ENCODE data around the gene RNF13.
A peak's percentile ranks its signal among the peaks of the same experiment; 100 is the strongest.

The RNF13 gene

DNA sequence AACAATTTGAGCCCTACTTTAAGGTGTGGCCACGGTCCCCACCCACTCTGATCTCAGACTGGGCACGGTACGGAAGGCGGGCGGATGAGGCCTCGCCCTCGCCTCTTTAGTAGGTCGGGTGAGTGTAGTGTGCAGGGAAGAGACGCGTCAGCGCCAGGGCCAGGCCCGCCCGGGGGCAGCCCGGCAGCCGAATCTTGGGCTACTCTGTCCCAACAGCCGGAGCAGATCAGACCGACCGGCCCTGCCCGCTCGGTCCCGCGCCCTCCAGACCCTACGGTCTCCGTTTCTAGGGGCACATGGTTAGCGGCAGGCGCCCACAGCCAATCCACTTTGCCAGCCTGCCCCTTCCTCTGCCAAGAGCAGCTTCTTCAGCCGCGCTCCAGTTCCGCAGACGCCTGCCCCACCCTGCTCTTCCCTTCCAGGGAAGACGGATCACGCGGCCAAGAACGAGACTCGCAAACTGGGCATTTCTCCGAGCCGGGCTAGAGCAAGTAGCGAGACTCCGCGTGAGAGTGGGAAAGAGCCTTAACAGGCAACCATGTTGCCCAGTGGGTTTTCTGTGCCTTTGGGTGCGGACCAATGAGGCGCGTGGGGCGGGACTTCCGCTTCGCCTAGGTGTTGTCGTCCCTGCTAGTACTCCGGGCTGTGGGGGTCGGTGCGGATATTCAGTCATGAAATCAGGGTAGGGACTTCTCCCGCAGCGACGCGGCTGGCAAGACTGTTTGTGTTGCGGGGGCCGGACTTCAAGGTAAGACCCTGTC, at the start of gene RNF13:
TSS of gene RNF13 (plus strand) at position 610 of the 761 bp plus-strand sequence. CDS start 32,812 bp downstream, outside the sequence.
- DNase-seq, result peak; percentile 92

GRCh38 chr3:149763565-149764195, 49.3 kb upstream of the RNF13 start:
- no peak for DNase-seq

DNA sequence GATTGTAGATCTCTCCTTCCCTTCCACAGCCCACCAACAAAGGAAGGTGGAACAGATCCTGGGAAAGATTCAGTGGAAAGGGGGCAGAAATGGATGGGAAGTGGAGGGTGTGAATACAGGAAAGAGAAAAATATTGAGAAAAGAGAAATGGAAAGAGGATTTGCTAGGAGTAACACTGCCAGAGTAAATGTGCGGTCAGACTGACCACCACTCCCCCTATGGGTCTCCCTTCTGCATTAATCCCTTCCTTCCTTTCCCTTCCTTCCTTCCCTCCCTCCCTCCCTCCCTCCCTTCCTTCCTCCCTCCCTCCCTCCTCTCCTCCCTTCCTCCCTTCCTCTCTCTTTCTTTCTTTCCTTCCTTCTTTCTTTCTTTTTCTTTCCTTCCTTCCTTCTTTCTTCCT, 48.7 kb upstream of the RNF13 start:
- no peak for DNase-seq

DNA sequence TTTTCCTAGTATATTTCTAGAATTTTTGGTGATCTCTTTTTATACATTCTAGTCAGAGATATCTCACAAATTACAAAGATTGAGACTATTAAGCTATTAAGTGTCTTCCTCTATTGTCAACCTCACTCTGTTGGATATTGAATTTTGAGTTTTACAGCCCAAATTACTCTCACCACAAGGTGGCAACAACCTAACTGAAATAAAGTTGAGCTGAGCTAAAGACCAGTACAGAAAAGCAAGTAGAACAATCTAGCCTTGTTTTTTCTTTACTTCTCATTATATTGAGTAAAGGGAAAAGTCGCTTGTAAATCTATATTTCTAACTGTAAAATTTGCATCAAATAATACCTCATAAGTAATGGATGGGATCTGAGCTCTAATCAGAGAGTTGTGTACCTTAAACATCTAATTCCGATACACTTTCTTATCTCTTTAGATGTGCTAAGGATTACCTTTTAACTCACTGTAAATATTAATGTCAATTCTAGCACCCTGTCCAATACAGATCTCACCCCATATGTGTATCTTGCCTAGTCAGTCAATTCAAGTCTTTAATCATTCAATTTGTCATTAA, 47.2 kb upstream of the RNF13 start:
- DNase-seq, result no peak

DNA sequence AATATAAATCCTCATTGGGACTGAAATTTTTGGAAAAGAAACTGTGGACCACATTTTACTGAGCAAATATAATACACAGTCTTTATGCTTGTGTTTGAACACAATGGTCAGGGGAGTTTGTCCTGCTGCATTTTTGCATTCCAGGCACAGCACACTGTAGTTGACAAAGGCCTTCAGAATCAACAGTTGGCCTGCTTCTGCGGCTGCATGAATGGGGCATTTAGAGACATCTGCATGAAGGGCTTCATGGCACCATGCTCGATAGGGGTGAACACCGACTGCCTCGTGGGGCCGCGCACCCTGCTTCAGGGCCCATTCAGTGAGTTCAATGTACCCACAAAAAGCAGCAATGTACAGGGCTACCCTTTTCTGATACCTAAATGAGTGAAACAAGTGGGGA, 45.3 kb upstream of the RNF13 start:
- no peak for DNase-seq

DNA sequence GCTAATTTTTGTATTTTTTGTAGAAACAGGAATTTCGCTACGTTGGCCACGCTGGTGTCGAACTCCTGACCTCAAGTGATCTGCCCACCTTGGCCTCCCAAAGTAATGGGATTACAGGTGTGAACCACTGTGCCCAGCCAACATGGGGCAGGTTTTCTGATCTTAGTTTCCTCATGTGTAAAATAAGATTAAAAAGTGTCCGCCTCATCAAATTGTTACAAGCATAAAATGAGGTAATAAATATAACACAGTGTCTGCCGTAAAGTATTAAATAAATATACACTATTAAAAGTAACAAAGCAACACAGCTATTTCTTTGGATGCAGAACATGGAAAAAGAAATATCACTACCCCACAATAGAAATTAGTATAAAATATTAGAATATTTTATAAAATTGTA, 44.3 kb upstream of the RNF13 start:
- no peak for DNase-seq

- DNase-seq, result no peak
These were observed 42.8 kb upstream of the RNF13 start for GRCh38 chr3:149770246-149770645.

DNA sequence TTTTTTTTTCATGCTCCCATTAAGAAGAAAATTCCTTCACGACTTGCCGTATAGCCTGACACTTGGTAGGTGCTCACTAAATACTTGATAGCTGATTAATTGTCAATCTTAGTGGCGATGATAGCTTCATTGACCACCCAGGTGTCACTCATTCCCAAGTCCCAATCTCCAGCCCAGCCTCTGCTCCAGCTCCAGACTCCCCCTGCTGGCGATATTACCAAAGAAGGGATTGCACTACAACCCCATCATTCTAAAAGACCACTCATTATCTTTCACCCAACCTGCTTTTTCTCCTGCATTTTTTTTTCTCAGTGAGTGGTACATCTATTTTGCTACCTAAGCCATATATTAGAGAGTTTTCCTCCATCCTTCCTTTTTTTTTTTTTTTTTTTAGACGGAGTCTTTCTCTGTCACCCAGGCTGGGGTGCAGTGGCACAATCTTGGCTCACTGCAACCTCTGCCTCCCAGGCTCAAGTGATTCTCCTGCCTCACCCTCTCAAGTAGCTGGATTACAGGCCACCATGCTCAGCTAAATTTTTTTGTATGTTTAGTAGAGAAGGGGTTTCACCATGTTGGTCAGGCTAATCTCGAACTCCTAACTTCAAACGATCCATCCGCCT, 41.3 kb upstream of the RNF13 start:
- DNase-seq, result peak; percentile 32

DNA sequence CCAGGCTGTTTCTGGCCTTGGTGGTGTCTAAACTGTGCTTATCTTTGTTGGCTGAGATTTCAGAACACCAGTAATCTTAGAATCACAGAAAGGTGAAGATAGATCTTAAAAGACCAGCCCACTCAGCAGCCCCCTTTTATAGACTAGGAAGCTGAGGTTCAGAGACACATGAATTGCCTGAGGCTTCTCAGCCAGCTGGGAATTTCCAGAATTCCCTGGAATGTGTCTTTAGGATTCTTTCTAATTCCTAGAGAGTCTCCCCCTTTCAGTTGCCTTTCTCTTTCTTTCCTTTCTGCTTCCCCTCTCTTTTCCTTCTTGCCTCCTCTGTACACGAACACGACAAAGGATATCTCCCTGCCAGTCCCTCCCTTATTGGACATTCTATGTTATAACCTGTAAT, 40.2 kb upstream of the RNF13 start:
- DNase-seq, result no peak

DNA sequence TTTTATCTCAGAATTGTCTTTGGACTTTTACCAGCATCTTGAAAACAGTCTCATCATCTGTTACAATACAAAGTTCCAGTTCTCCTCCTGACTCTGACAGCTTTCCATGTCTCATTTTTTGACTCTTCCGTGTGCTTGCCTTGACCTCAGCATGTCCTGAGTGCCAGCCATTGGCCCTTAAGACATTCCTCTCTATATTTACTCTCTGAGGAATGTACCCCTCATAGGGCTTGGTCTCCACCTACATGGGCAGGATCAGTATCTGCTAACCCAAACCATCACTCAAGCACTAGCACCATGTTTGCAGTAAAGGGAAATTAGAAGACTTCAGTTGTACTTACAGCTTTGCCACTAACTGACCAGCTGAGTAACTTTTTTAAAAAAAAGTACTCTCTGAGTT, 36.8 kb upstream of the RNF13 start:
- DNase-seq, result no peak

- DNase-seq, result no peak
These were observed 35.4 kb upstream of the RNF13 start for GRCh38 chr3:149777414-149778214.

GRCh38 chr3:149781211-149781610, 31.8 kb upstream of the RNF13 start:
- no peak for DNase-seq

- DNase-seq, result no peak
These were observed 31.3 kb upstream of the RNF13 start for GRCh38 chr3:149781741-149782140.

DNA sequence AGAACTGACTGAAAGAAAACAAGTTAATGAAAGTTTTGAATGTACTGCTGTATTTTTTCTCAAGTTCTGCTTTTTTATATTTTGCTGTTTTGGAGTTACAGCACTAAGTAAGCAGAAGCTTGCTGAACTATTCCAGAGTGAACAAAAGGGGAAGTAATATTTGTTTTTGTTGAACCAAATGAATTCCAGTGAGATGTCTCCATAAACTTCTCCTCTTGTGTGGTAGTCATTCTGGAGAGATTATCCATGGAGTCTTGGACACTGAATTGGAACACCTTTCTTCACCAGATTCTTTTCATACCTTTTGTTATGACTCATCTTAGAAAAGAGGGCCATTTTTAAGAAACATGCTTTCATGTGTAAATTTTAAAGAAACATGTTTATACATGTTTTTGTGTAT, 29.4 kb upstream of the RNF13 start:
- DNase-seq, result no peak

GRCh38 chr3:149784064-149784704, 28.8 kb upstream of the RNF13 start:
- no peak for DNase-seq

DNA sequence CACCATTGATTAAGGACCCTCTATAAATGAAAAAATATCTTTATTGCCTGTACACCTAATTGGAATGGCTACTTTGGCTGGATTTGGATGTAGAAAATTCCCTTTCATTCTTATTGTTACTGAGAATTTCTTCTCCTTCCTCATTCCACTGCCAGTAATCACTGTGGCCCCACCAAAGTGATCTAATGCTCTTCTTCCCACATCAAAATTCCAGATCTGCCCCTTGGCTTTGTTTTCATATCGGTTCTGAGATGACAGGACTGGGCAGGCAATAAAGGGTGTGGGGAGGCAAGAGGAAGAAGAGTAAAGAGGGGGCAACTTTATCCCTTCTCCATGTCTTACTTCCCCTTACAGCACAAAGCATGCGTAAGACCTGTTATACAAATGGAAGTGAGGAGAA, 22.7 kb upstream of the RNF13 start:
- no peak for DNase-seq

DNA sequence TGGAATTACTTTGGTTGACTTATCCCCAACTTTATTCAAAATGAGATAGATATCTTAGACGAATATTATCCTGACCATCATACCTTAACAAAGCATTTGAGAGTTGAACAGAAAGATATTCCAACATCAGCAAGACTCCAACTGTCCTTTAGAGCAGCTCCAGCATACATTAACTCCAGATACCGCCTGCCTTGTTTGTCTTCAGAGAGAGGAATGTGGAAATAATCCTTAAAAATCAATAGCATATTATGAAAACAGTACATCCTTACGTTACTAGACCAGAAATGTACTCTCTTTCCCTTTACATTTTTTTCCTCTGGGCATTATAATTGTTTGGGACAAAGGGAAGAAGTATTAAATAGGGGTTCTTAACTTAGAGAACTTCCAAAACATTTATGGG, 22.3 kb upstream of the RNF13 start:
- no peak for DNase-seq

- no peak for DNase-seq
These were observed 20.4 kb upstream of the RNF13 start, which contains the start of gene ANKUB1 for GRCh38 chr3:149792452-149793270. Gene ANKUB1 (minus strand): TSS chr3:149792554. CDS start chr3:149792366, 188 bp downstream.

GRCh38 chr3:149796026-149796425, 17.0 kb upstream of the RNF13 start:
- DNase-seq, result no peak

DNA sequence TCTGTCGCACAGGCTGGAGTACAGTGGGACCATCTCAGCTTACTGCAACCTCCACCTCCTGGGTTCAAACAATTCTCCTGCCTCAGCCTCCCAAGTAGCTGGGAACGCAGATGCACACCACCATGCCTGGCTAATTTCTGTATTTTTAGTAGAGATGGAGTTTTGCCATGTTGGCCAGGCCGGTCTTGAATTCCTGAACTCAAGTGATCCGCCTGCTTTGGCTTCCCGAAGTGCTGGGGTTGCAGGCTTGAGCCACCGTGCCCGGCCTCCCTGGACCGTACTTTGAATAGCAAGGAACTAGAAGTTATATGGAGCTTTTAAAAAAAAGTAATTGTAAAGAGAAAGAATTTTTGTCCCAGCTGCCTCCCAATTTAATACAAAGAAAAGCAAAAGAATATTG, 12.3 kb upstream of the RNF13 start:
- no peak for DNase-seq

GRCh38 chr3:149801195-149801594, 11.8 kb upstream of the RNF13 start:
- no peak for DNase-seq
